K562 (cell line): ENCODE data around the gene IP6K2.

Source experiments
- PHB2 ChIP-seq: fragments of 450-650 bp; IDR thresholded peaks from 2 replicates; pipeline ENCODE4 v1.6.1; 2017; ENCODE audit warnings: low read depth
- POLR2A ChIP-seq: fragments of 450-650 bp; conservative IDR thresholded peaks from 2 replicates; pipeline ENCODE4 v1.6.1; 2016
- POLR2AphosphoS5 ChIP-seq: IDR thresholded peaks from 2 replicates; pipeline ENCODE4 v1.6.1; 2011; ENCODE audit warnings: mild to moderate bottlenecking, low read depth, low read length, moderate library complexity; ENCODE audit not compliant: control insufficient read depth, insufficient read depth
- PRPF4 ChIP-seq: fragments of 200-400 bp; formaldehyde crosslinking; IDR thresholded peaks from one replicate; pipeline ENCODE4 v1.6.1; 2017; ENCODE audit warnings: low read length, low read depth, mild to moderate bottlenecking; ENCODE audit not compliant: insufficient read depth, poor library complexity, severe bottlenecking
- SP1 ChIP-seq: sonication (generic); formaldehyde crosslinking; IDR thresholded peaks from 2 replicates; pipeline ENCODE4 v1.8.1; 2022; ENCODE audit warnings: mild to moderate bottlenecking, missing genetic modification reagents
- TAF1 ChIP-seq: IDR thresholded peaks from 2 replicates; pipeline ENCODE4 v1.6.1; 2011; ENCODE audit warnings: mild to moderate bottlenecking, low read length, moderate library complexity; ENCODE audit not compliant: insufficient read depth, control insufficient read depth, severe bottlenecking; ENCODE audit errors: extremely low read depth
- TF ChIP-seq, protein P1 (sequence below), 2 experiments: IDR thresholded peaks in 1 of 2; conservative IDR thresholded peaks in 1 of 2; 2 replicates each; pipeline ENCODE4 v1.6.1; 2016; ENCODE audit warnings: low read depth in 2 of 2, mild to moderate bottlenecking in 1 of 2, missing compliant biosample characterization in 1 of 2, missing genetic modification characterization in 1 of 2, moderate library complexity in 1 of 2
- TF ChIP-seq, protein P2 (sequence below): fragments of 250-450 bp; sonication (Bioruptor Pico); IDR thresholded peaks from 2 replicates; pipeline ENCODE4 v1.4.0; 2020; ENCODE audit warnings: mild to moderate bottlenecking, moderate library complexity, borderline replicate concordance

DNA sequence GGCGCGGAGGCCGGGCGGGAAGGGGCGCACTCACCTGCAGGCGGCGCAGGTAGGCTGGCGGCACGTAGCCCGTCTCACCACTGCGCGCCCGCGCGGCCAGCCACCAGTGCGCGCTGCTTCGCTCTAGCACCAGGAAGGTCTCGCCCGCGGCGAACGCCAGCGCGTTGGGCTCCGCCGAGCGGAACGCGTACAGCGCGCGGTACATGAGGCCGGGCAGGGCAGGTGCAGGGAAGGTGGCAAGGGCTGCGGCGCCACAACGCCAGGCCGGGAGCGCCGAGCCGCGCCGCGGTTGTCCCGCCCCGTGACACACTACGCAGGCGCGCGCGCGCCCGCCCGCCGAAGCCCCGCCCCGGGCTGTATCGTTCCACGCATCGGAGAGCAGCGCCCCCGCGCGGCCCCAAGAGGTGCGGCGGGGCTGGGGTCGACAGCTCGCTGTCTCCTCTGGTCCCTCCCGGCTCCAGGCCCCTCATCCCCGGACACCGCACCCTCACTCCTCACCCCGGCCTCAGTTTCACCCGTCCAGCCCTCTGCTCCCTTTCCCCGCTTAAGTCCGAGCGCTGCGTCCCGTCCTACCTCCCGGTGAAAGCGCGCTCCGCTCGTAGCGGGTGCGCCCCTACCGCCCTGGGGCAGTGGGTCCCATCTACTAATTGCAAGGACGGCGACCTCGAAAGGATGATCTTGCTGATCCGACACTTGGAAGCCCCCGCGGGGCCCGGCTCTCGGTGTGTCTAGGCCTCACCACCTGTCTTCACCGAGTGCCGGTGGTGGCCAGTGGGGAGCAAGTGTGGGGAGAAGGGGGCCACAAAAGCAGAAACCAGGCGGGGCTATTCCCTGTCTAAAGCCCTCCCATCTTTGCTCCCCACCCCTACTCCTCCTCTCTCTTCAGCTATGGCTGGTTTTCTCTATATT is 31.2 kb downstream of the IP6K2 start, which contains the start of gene NCKIPSD:
- TF ChIP-seq, protein P1, sequence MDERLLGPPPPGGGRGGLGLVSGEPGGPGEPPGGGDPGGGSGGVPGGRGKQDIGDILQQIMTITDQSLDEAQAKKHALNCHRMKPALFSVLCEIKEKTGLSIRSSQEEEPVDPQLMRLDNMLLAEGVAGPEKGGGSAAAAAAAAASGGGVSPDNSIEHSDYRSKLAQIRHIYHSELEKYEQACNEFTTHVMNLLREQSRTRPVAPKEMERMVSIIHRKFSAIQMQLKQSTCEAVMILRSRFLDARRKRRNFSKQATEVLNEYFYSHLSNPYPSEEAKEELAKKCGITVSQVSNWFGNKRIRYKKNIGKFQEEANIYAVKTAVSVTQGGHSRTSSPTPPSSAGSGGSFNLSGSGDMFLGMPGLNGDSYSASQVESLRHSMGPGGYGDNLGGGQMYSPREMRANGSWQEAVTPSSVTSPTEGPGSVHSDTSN (CRISPR knock-in tag; IDR thresholded peaks at IDR 0.05; ENCODE audit: low read depth): no peak
- TF ChIP-seq, protein P1 (tag; conservative IDR thresholded peaks at IDR 0.05; ENCODE audit: low read depth): no peak
- TF ChIP-seq TAF1: no peak
- TF ChIP-seq POLR2AphosphoS5: peak; percentile 26; the same call in 1 of the 2 replicates
- TF ChIP-seq PHB2: no peak
- peak; percentile 77 for TF ChIP-seq POLR2A
- TF ChIP-seq, protein P2, sequence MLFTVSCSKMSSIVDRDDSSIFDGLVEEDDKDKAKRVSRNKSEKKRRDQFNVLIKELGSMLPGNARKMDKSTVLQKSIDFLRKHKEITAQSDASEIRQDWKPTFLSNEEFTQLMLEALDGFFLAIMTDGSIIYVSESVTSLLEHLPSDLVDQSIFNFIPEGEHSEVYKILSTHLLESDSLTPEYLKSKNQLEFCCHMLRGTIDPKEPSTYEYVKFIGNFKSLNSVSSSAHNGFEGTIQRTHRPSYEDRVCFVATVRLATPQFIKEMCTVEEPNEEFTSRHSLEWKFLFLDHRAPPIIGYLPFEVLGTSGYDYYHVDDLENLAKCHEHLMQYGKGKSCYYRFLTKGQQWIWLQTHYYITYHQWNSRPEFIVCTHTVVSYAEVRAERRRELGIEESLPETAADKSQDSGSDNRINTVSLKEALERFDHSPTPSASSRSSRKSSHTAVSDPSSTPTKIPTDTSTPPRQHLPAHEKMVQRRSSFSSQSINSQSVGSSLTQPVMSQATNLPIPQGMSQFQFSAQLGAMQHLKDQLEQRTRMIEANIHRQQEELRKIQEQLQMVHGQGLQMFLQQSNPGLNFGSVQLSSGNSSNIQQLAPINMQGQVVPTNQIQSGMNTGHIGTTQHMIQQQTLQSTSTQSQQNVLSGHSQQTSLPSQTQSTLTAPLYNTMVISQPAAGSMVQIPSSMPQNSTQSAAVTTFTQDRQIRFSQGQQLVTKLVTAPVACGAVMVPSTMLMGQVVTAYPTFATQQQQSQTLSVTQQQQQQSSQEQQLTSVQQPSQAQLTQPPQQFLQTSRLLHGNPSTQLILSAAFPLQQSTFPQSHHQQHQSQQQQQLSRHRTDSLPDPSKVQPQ (CRISPR knock-in tag): no peak
- TF ChIP-seq PRPF4: no peak
- TF ChIP-seq SP1 (CRISPR knock-in tag): no peak
